Measurements from ENCODE around the gene HNRNPUL1. TPM values are rescaled to one million over a fixed set of nuclear protein-coding genes. Genes with fewer than 3 reads are reported as not detected.

The HNRNPUL1 gene
- total and polyA plus RNA-seq, 2 experiments from 2014 or later, result 204 to 207 TPM

GRCh38 chr19:41341669-41342490, 77.7 kb downstream of the HNRNPUL1 start:
- no peaks in the 10 kb centered on the region for H3K4me1 Mint-ChIP-seq

GRCh38 chr19:41344162-41344561, 80.0 kb downstream of the HNRNPUL1 start:
- H3K9me2 ChIP-seq (ENCODE audit: insufficient read depth), result no peaks in the 10 kb centered on the region
- Mint-ChIP-seq H3K4me1 (no peaks in the 10 kb centered on the region), H3K9me3 (no peaks in the 10 kb centered on the region), H3K36me3 (ENCODE audit: low read depth) (peaks cover 2% of the 10 kb centered on the region; the same call in 1 of the 3 replicates), H3K27ac (no peak overlapping the region), H3K4me3 (no peak overlapping the region), H3K27me3 (ENCODE audit: insufficient read depth, low read depth, poor library complexity) (peaks cover 7% of the 10 kb centered on the region)
- H3K4me3 ChIP-seq, result no peak overlapping the region
- no peak overlapping the region for H3K4me2 ChIP-seq
- H3K36me3 ChIP-seq (ENCODE audit: insufficient read depth), result no peaks in the 10 kb centered on the region
- H2AFZ ChIP-seq, result no peak overlapping the region
- H3K27ac ChIP-seq (ENCODE audit: low read depth), result no peak overlapping the region
- H3K27me3 ChIP-seq (ENCODE audit: insufficient read depth), result no peaks in the 10 kb centered on the region
- no peaks in the 10 kb centered on the region for H3F3A ChIP-seq (replicated peaks; ENCODE audit: low read depth)
- no peak for DNase-seq (ENCODE audit: low spot score)
- H4K20me1 ChIP-seq (replicated peaks; ENCODE audit: insufficient read depth), result no peaks in the 10 kb centered on the region
- no peaks in the 10 kb centered on the region for H3K4me1 ChIP-seq (ENCODE audit: insufficient read depth)
- no peaks in the 10 kb centered on the region for H3K79me2 ChIP-seq (replicated peaks; ENCODE audit: insufficient read depth)
- ATAC-seq, result no peak
- TF ChIP-seq, protein P1, sequence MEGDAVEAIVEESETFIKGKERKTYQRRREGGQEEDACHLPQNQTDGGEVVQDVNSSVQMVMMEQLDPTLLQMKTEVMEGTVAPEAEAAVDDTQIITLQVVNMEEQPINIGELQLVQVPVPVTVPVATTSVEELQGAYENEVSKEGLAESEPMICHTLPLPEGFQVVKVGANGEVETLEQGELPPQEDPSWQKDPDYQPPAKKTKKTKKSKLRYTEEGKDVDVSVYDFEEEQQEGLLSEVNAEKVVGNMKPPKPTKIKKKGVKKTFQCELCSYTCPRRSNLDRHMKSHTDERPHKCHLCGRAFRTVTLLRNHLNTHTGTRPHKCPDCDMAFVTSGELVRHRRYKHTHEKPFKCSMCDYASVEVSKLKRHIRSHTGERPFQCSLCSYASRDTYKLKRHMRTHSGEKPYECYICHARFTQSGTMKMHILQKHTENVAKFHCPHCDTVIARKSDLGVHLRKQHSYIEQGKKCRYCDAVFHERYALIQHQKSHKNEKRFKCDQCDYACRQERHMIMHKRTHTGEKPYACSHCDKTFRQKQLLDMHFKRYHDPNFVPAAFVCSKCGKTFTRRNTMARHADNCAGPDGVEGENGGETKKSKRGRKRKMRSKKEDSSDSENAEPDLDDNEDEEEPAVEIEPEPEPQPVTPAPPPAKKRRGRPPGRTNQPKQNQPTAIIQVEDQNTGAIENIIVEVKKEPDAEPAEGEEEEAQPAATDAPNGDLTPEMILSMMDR (conservative IDR thresholded peaks at IDR 0.05; ENCODE audit: low read depth in 2 of 2), result no peak
- TF ChIP-seq EZH2phosphoT487 (IDR thresholded peaks at IDR 0.05; ENCODE audit: unreplicated experiment) (no peak), ZNF114 (CRISPR knock-in tag; IDR thresholded peaks at IDR 0.05) (no peak), ZNF462 (CRISPR knock-in tag; IDR thresholded peaks at IDR 0.05) (no peak), CREB1 (CRISPR knock-in tag; IDR thresholded peaks at IDR 0.05; ENCODE audit: low read depth) (no peak), ZNF331 (CRISPR knock-in tag; IDR thresholded peaks at IDR 0.05; ENCODE audit: low read depth) (no peak)
- TF ChIP-seq, protein P2, sequence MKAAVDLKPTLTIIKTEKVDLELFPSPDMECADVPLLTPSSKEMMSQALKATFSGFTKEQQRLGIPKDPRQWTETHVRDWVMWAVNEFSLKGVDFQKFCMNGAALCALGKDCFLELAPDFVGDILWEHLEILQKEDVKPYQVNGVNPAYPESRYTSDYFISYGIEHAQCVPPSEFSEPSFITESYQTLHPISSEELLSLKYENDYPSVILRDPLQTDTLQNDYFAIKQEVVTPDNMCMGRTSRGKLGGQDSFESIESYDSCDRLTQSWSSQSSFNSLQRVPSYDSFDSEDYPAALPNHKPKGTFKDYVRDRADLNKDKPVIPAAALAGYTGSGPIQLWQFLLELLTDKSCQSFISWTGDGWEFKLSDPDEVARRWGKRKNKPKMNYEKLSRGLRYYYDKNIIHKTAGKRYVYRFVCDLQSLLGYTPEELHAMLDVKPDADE (IDR thresholded peaks at IDR 0.05), result no peak

More at GRCh38 chr19:41341669-41342490, 77.7 kb downstream of the HNRNPUL1 start:
- Mint-ChIP-seq H3K27ac (no peak overlapping the region), H3K36me3 (ENCODE audit: low read depth) (no peaks in the 10 kb centered on the region), H3K9me3 (no peaks in the 10 kb centered on the region), H3K27me3 (ENCODE audit: insufficient read depth, low read depth, poor library complexity) (peaks cover 7% of the 10 kb centered on the region), H3K4me3 (no peak overlapping the region)
- H3K4me3 ChIP-seq, result no peak overlapping the region
- H3K27me3 ChIP-seq (ENCODE audit: insufficient read depth), result no peaks in the 10 kb centered on the region
- H4K20me1 ChIP-seq (replicated peaks; ENCODE audit: insufficient read depth), result no peaks in the 10 kb centered on the region
- no peaks in the 10 kb centered on the region for H3K9me2 ChIP-seq (ENCODE audit: insufficient read depth)
- no peaks in the 10 kb centered on the region for H3F3A ChIP-seq (replicated peaks; ENCODE audit: low read depth)
- no peak overlapping the region for H3K27ac ChIP-seq (ENCODE audit: low read depth)
- TF ChIP-seq, protein P1 (conservative IDR thresholded peaks at IDR 0.05; ENCODE audit: low read depth in 2 of 2), result peak; percentile 41 to 80; a peak in 3 of 4 replicates
- no peak for TF ChIP-seq EZH2phosphoT487 (IDR thresholded peaks at IDR 0.05; ENCODE audit: unreplicated experiment)
- no peaks in the 10 kb centered on the region for H3K36me3 ChIP-seq (ENCODE audit: insufficient read depth)
- no peaks in the 10 kb centered on the region for H3K4me1 ChIP-seq (ENCODE audit: insufficient read depth)
- ATAC-seq (peak; percentile 95), DNase-seq (ENCODE audit: low spot score) (peak; percentile 65)
- H3K4me2 ChIP-seq, result no peak overlapping the region
- no peaks in the 10 kb centered on the region for H3K79me2 ChIP-seq (replicated peaks; ENCODE audit: insufficient read depth)
- no peak overlapping the region for H2AFZ ChIP-seq
